Progenitor cell of endocrine pancreas (in vitro differentiated cells): Measurements from ENCODE around the gene ZNF273. TPM values are rescaled to one million over a fixed set of nuclear protein-coding genes. Genes with fewer than 3 reads are reported as not detected.

Experiments
- DNase-seq: peaks from one replicate; pipeline ENCODE4 v3.0.0; 2021; ENCODE audit warnings: low spot score; ENCODE audit not compliant: unreplicated experiment
- H3K27ac Mint-ChIP-seq: 2 replicates; pipeline ENCODE4 v1.8.0; 2021; ENCODE audit warnings: mild to moderate bottlenecking, moderate library complexity, mixed read lengths
- H3K27me3 Mint-ChIP-seq: 2 replicates; pipeline ENCODE4 v1.8.0; 2021; ENCODE audit warnings: mixed read lengths
- H3K36me3 Mint-ChIP-seq: 2 replicates; pipeline ENCODE4 v1.8.0; 2022; ENCODE audit warnings: mixed read lengths; ENCODE audit not compliant: insufficient read depth
- H3K4me1 Mint-ChIP-seq: 2 replicates; pipeline ENCODE4 v1.8.0; 2021; ENCODE audit warnings: low read depth, mixed read lengths
- H3K4me3 Mint-ChIP-seq: 2 replicates; pipeline ENCODE4 v1.8.0; 2021; ENCODE audit warnings: low read depth, mild to moderate bottlenecking, moderate library complexity, mixed read lengths
- H3K9me3 Mint-ChIP-seq: 2 replicates; pipeline ENCODE4 v1.8.0; 2021; ENCODE audit warnings: low read depth, mixed read lengths
- total RNA-seq: library from RNA; stranded (reverse); gene quantifications from 2 replicates; pipeline ENCODE4 v1.2.1, GENCODE V29; 2021
- TF ChIP-seq, protein P1 (sequence below): fragments of 200-600 bp; sonication (generic); IDR thresholded peaks from one replicate; pipeline ENCODE4 v1.5.0; 2021; ENCODE audit warnings: antibody characterized with exemption, mild to moderate bottlenecking; ENCODE audit not compliant: unreplicated experiment

Gene ZNF273
- total RNA-seq, 1 donor from 2014 or later, result 13.7 TPM

DNA sequence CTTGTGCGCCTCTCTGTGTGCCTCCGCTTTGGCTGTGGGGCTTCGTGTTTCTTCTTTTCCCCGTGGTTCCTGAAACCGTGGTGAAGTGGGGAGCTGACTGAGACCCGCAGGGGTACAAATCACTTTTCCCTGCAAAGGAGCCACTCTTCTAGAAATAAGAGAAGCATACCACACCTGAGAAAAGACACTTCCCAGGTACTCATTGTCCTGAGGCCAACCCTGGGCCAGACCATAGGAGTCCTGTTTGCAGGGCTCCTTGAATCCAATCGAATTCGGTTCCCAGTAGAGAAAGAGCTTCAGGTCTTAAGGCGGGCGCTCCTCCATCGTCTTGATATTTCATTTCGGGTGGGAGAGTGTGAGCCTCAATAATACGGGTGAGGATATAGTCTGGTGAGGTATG, 32.4 kb upstream of the ZNF273 start:
- no peak overlapping the region for H3K27ac Mint-ChIP-seq
- H3K36me3 Mint-ChIP-seq, result no peaks in the 10 kb centered on the region
- H3K4me1 Mint-ChIP-seq, result no peaks in the 10 kb centered on the region
- TF ChIP-seq, protein P1, sequence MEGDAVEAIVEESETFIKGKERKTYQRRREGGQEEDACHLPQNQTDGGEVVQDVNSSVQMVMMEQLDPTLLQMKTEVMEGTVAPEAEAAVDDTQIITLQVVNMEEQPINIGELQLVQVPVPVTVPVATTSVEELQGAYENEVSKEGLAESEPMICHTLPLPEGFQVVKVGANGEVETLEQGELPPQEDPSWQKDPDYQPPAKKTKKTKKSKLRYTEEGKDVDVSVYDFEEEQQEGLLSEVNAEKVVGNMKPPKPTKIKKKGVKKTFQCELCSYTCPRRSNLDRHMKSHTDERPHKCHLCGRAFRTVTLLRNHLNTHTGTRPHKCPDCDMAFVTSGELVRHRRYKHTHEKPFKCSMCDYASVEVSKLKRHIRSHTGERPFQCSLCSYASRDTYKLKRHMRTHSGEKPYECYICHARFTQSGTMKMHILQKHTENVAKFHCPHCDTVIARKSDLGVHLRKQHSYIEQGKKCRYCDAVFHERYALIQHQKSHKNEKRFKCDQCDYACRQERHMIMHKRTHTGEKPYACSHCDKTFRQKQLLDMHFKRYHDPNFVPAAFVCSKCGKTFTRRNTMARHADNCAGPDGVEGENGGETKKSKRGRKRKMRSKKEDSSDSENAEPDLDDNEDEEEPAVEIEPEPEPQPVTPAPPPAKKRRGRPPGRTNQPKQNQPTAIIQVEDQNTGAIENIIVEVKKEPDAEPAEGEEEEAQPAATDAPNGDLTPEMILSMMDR, result no peak
- no peak for DNase-seq
- H3K4me3 Mint-ChIP-seq, result no peak overlapping the region
- no peaks in the 10 kb centered on the region for H3K27me3 Mint-ChIP-seq
- peaks cover 26% of the 10 kb centered on the region for H3K9me3 Mint-ChIP-seq

DNA sequence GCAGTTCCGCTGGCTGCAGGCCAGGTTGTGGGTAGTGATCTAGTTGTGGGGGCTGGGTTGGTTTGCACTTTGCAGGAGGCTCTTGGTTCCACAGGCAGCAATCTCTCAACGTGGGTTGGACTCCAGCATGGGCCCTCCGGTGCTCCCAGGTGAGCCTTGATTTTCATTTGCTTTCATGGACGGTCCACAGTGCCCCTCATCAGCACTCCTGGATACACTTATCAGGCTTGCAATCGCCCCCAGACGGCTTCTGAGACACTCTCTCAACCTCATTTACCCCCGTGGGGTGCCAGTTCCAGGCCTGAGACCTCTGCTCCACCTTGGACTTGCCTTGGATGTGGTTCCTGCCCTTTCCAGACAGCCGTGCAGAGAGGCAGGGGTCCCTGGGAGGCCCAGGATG, 31.3 kb upstream of the ZNF273 start:
- Mint-ChIP-seq H3K27ac (no peak overlapping the region), H3K9me3 (peaks cover 27% of the 10 kb centered on the region), H3K27me3 (no peaks in the 10 kb centered on the region), H3K4me1 (no peaks in the 10 kb centered on the region), H3K36me3 (no peaks in the 10 kb centered on the region), H3K4me3 (no peak overlapping the region)
- no peak for DNase-seq
- TF ChIP-seq, protein P1, result no peak

DNA sequence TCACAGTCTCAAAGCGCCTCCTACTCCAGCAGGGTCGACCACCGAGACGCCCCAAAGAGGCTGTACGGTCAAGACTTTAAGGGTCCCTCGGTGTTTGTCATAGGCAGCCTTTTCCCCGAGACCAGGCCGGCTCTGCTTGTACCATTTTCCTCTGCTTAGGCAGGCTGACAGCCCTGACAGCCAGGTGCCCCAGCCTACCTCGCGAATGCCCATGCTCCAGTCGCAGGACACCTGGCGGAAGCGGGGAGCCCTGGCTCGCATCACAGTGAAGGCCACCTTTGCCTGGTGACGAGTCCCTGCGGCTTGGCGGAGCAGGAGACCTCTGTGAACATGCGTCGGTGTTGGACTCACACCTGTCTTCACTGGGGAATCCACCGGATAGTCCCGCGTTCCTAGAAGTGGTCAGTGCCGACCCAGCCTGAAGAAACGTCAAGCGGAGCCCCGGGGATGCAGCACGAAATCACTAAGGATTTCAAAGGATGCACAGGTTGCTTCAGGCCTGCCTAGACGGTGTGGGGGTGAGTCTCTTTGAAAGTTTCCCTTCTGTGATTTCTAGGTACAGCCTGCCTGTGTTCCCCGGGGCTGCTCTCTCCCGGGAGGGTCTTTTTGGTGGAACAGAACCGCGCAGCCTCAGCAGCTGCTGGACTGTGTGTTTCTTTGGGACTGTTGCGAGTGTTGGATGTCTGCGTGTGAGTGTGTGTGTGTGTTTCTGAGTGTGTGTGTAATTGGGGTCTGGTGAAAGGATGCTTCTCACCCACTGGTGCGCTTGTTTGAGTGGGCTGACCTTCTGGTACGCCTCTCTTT, 30.5 kb upstream of the ZNF273 start:
- Mint-ChIP-seq H3K36me3 (no peaks in the 10 kb centered on the region), H3K9me3 (peaks cover 26% of the 10 kb centered on the region), H3K4me3 (no peak overlapping the region), H3K4me1 (no peaks in the 10 kb centered on the region), H3K27ac (no peak overlapping the region), H3K27me3 (no peaks in the 10 kb centered on the region)
- DNase-seq, result no peak
- TF ChIP-seq, protein P1, result no peak

DNA sequence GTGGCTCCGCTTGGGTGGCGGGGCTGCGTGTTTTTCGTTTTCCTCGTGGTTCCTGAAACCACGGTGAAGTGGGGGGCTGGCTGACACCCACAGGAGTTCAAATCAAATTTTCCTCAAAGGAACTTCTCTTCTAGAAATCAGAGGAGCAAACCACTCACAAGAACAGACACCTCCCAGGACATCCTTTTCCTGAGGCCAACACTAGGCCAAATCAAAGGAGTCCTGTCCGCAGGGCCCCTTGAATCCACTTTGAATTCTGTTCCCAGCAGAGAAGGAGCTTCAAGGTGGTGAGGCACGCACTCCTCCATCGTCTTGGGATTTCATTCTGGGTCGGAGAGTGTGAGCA, 29.9 kb upstream of the ZNF273 start:
- no peaks in the 10 kb centered on the region for H3K27me3 Mint-ChIP-seq
- H3K4me3 Mint-ChIP-seq, result no peak overlapping the region
- no peaks in the 10 kb centered on the region for H3K36me3 Mint-ChIP-seq
- TF ChIP-seq, protein P1, result no peak
- no peak overlapping the region for H3K27ac Mint-ChIP-seq
- DNase-seq, result no peak
- peaks cover 23% of the 10 kb centered on the region for H3K9me3 Mint-ChIP-seq
- H3K4me1 Mint-ChIP-seq, result no peaks in the 10 kb centered on the region

DNA sequence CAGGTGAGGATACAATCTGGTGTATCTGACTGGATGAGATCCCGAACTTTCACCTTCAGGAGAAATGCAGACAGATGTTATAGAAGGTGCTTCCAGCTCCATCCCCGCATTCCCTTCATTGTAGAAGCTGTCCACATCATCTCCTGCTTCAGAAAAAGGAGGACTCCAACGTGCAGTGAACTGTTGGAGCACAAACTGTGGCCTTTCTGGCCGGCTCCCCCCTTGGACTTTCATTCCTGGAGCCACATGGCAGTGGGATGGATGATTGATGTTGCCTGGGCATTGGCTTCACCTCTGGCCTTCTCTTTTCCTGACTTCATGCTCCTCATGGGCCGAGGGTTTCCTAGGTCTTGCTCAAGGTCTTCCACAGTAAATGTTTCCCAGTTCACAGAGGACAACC, 29.6 kb upstream of the ZNF273 start:
- H3K4me3 Mint-ChIP-seq, result no peak overlapping the region
- DNase-seq, result no peak
- no peaks in the 10 kb centered on the region for H3K27me3 Mint-ChIP-seq
- H3K36me3 Mint-ChIP-seq, result no peaks in the 10 kb centered on the region
- H3K9me3 Mint-ChIP-seq, result peaks cover 20% of the 10 kb centered on the region
- H3K4me1 Mint-ChIP-seq, result no peaks in the 10 kb centered on the region
- TF ChIP-seq, protein P1, result no peak
- no peak overlapping the region for H3K27ac Mint-ChIP-seq
